ENCODE results near the gene HMGA1.
A peak's percentile ranks its signal among the peaks of the same experiment; 100 is the strongest.

Gene HMGA1

DNA sequence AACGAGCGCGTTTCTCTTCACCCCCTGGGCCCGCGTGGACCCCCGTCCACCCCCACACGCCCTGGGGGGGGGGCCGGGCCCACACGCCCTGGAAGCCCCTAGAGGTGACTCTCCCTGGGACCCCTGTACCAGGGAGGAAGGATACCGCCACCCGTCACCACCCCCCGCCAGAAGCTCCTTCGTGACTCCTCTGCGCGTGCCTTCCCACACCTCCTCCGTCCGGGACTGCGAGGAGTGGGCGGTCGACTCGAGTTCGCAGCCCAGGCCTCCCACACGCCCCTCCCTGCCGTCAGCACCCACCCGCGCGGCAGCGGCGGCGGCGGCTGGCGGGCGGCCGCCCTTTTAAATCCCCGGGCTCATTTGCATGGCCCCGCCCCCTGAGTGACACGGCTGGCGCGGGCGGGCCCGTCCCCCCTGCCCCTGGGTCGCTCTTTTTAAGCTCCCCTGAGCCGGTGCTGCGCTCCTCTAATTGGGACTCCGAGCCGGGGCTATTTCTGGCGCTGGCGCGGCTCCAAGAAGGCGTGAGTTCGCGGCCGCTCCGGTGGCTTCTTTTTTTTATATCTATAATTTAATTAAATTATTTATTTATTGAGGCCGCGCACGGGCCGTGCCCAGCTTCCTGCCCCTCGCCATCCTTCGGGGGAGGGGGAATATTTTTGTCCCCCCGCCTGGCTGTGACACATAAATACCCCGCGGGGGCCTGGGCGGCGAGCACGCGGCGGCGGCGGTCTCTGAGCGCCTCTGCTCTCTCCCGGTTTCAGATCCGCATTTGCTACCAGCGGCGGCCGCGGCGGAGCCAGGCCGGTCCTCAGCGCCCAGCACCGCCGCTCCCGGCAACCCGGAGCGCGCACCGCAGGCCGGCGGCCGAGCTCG lies at the start of gene HMGA1:
Gene HMGA1 (plus strand): TSS at position 431 of the 873 bp plus-strand sequence. CDS start 3,908 bp downstream, outside the sequence.
- peak; percentile 97 for DNase-seq

DNA sequence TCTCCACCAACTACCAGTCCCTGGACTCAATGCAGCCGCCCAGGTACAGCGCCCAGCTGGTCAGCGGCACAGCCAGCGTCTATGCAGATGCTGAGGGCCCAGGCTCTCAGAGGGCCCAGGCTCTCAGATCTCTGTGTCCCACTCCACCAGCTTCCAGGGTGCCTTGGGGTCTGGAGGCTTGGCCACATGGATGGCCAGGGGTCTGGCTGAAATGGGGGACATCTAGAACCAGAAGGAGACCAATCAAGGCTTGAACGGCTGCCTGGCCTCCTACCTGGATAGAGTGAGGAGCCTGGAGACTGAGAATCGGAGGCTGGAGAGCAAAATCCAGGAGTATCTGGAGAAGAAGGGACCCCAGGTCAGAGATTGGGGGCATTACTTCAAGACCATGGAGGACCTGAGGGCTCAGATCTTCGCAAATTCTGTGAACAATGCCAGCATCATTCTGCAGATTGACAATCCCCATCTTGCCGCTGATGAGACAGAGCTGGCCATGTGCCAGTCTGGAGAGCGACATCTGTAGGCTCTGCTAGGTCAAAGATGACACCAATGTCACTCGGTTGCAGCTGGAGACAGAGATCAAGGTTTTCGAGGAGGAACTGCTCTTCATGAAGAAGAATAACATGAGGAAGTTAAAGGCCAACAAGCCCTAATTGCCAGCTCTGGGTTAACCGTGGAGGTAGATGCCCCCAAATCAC lies 46.7 kb upstream of the HMGA1 start:
- no peak for DNase-seq

DNA sequence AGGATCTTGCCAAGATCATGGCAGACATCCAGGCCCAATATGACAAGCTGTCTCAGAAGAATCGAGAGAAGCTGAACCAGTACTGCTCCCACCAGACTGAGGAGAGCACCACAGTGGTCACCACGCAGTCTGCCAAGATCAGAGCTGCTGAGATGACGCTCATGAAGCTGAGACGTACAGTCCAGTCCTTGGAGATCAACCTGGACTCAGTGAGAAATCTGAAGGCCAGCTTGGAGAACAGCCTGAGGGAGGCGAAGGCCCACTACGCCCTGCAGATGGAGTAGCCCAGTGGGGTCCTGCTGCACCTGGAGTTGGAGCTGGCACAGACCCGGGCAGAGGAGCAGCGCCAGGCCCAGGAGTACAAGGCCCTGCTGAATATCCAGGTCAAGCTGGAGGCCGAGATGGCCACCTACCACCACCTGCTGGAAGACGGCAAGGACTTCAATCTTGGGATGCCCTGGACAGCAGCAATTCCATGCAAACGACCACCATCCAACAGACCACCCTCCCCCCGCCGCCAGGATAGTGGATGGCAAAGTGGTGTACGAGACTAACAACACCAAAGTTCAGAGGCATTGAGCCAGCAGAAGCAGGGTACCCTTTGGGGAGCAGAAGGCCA lies 46.1 kb upstream of the HMGA1 start:
- DNase-seq, result no peak

DNA sequence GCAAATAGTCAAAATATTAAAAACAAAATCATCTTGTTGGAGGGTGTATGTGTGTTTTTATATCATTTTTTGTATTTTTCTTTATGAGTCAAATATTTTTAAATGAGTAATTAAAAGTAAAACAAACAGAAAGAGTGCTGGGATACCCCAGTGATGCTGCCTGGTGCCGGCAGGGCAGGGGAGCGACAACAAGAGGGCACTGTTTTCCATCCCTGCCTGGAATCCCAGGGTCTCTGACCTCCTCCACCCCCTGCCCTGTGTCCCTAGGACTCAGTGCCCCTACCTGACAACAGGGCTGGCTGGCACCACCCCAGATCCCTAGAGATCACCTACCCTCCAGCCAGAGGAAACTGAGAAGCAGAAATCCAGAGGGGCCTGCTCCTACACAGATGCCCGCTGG lies 41.9 kb upstream of the HMGA1 start:
- DNase-seq, result no peak

DNA sequence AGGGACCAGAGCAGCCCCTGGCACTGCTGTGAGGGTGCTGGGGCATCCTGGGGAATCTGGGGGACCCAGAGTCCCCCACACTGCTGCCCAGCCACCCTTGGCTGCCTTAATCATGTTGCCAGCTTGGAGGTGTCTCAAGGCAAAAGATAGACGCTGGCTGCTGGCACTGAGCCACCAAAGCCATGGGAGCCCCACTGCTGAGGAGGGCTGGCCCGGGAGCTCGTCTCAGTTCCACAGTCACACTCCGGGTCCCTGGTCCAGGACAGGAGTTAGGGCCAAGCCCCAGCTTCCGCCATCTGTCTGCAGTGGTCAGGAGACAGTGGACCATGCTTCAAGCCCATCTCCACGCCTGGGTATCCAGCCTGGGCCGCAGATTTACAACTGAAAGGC lies 41.0 kb upstream of the HMGA1 start:
- no peak for DNase-seq

GRCh38 chr6:34196116-34196832 lies 40.4 kb upstream of the HMGA1 start:
- DNase-seq, result peak; percentile 89

DNA sequence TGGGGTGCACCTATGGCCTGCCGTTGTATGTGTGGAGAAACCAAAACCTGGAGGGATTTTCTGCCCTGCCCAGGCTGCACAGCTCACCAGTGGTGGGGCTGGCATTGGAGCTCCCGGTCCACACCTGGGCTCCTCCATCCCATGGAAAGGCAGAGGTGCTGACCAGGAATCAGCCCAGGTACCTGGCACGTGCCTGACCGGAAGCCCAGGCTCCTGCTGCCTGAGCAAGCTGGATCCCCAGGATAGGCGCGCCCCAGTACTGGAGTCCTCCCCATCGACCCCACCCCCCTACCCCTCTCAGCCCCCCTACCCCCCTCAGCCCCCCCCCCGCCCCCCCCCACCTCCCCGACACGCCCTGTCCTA lies 39.9 kb upstream of the HMGA1 start:
- no peak for DNase-seq

DNA sequence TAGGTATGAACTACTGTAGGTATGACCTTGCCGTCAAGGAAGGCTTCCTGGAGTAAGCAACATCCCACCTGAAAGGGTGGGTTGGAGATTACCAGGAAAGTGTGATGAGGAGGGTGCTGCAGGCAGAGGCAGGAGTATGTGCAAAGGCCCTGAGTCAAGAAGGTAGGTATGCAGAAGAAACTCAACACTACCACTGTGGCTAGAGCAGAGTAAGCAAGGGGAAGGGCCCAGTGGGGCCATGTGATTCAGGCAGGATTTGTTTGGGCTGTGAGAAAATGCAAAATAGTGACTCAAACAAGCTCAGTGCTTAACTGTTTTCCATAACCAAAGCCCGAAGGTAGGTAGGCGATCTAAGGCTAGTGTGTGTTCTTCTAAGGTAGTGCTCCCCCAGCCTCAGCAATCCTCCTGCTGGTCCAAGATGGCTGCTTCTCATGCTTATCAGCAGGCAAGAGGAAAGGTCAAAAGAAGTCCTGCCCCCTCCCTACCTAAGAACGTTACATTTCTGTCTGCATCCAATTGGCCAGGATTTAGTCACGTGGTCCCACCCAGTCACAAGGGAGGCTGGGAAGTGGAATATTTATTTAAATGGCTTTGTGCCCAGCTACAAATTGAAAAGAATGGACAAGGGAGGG lies 36.2 kb upstream of the HMGA1 start:
- DNase-seq, result no peak

GRCh38 chr6:34201455-34202107 lies 35.1 kb upstream of the HMGA1 start:
- no peak for DNase-seq

- no peak for DNase-seq
Observed at GRCh38 chr6:34202329-34203201, 34.1 kb upstream of the HMGA1 start.

GRCh38 chr6:34204693-34205092 lies 32.0 kb upstream of the HMGA1 start:
- no peak for DNase-seq

- no peak for DNase-seq
Observed at GRCh38 chr6:34205466-34205865, 31.2 kb upstream of the HMGA1 start.

DNA sequence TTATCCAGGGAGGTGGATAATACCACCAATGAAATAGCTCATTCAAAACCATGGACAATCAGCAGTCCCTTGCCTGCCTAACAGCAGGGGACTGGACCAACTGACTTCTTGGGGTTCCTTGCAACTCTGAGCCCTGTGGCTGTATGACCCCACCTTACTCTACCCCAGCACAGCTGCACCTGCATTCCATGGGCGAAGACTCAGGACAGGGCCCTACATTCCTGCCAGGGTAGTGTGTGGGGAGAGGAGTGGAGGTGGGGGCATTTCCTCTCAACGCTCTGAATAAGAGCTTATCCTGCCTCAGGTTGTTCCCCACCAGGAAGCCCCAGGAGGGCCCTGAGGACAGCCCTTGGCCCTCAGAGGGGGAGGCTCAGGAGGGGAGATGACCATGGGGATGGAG lies 30.8 kb upstream of the HMGA1 start:
- no peak for DNase-seq

DNA sequence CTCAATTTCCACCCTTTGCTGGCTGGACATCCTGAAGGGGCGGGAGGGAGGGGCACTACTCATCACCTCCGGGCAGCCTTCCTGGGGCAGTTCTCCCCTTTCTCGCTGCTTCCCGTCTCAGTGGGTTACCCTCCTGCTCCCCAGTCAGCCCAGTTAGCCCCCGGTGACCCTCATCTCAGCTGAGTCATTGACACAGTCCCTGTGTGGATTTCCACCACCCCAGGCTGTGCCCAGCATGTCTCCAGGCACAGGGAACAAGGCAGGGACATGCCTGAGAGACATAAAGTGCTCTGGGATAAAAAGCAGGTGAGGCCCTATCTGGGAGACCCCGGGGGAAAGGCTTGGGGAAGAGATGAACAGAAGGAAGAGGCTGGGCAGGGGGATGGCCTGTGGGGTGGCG lies 29.9 kb upstream of the HMGA1 start:
- no peak for DNase-seq

GRCh38 chr6:34207695-34208443 lies 28.8 kb upstream of the HMGA1 start:
- no peak for DNase-seq

DNA sequence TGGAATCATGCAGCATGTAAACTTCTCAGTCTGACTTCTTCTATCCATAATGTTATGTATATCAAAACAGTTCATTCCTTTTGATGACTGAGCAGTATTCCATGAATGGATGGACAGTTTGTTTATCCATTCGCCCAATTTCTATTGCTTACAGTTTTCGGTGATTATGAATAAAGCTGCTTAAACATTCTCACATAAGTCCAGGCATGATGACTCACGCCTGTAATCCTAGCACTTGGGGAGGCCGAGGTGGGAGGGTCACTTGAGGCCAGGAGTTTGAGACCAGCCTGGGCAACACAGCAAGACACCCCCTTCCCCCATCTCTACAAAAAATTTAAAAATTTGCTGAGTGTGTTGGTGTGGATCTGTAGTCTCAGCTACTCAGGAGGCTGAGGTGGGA lies 22.9 kb upstream of the HMGA1 start:
- DNase-seq, result no peak

- DNase-seq, result no peak
Observed at GRCh38 chr6:34218691-34219090, 18.0 kb upstream of the HMGA1 start.

DNA sequence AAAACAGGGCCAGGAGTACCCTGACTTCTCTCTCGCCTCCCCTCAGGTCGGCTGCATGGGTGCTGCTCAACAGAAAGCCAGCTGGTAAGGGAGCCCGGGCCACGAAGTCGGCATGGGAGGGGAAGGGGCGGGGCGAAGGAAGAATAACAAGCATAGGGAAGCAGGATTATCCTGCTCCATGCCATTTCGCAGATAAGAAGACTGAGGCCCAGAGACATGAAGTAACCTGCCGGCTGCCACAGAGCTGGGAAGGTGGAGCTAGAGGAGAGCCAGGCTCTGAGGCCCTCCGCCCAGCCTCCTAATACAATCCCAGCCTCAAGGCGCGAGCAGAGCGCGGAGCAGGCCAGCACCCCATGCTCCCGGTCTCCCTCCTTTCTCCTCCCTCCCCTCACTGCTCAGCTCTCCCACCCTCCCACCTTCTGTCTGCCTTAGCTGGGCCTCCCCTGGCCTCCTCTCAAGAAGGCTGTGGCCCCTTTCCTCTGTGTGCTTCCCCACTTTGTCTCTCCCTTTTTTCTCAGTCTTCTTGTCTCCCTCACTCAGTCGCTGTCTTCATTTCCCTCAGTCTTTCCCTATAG lies 13.2 kb upstream of the HMGA1 start:
- no peak for DNase-seq

GRCh38 chr6:34223956-34224940 lies 12.4 kb upstream of the HMGA1 start:
- peak; percentile 93 for DNase-seq
